Adrenal gland (tissue), 12 donors: Measurements from ENCODE around the gene MORN4. TPM values are rescaled to one million over a fixed set of nuclear protein-coding genes. Genes with fewer than 3 reads are reported as not detected.
A peak's percentile ranks its signal among the peaks of the same experiment; 100 is the strongest.

Source experiments
- DNase-seq, 7 donors: peaks; one replicate each; pipeline ENCODE4 v3.0.0-alpha.2; 2019 to 2020
- H3K27ac ChIP-seq, 5 donors: fragments of 200-600 bp; sonication (generic) in 4 of 5; 1 replicate in 3 of 5; 2 replicates in 2 of 5; pipeline versions ENCODE4 v1.5.1 to v1.8.0; 2016 to 2020; ENCODE audit warnings: mild to moderate bottlenecking in 1 of 5
- H3K27me3 ChIP-seq: fragments of 200-600 bp; 2 replicates; pipeline ENCODE4 v1.8.0; 2021
- H3K36me3 ChIP-seq, 2 donors: fragments of 200-600 bp; replicated peaks in 1 of 2; 1 replicate in 1 of 2; 2 replicates in 1 of 2; pipeline versions ENCODE4 v1.5.1 to v1.8.0; 2018 to 2022
- H3K4me1 ChIP-seq, 2 donors: fragments of 200-600 bp; replicated peaks in 1 of 2; 1 replicate in 1 of 2; 2 replicates in 1 of 2; pipeline versions ENCODE4 v1.5.1 to v1.8.0; 2018 to 2021
- H3K4me3 ChIP-seq, 4 donors: fragments of 200-600 bp; sonication (generic) in 3 of 4; one replicate each; pipeline ENCODE4 v1.5.1; 2016 to 2018
- H3K9me3 ChIP-seq, 3 donors: fragments of 200-600 bp; sonication (generic) in 1 of 3; replicated peaks in 1 of 3; 1 replicate in 2 of 3; 2 replicates in 1 of 3; pipeline versions ENCODE4 v1.5.1 to v1.8.0; 2016 to 2021
- POLR2A ChIP-seq, 2 donors: fragments of 450-650 bp; IDR thresholded peaks; one replicate each; pipeline ENCODE4 v1.6.1; 2017; ENCODE audit warnings: antibody characterized with exemption in 2 of 2, mild to moderate bottlenecking in 2 of 2, moderate library complexity in 1 of 2
- WGBS, 4 donors: extraction: QIAGEN DNeasy Blood & Tissue Kit in 2 of 4; methylation state at CpG; one replicate each; pipeline versions ENCODE4 v1.1.5 to v1.1.7; 2013 to 2017; 5-methylcytosine and 5-hydroxymethylcytosine counted together
- intact Hi-C, 2 donors: fragments of 100-400 bp; cut with DNase I; formaldehyde crosslinking; loops; one replicate each; pipeline versions ENCODE4 v1.14.1 to v1.15.0; 2022 to 2023
- polyA plus RNA-seq, 3 donors: library from polyadenylated mRNA; stranded (reverse); fragments of 200-250 nt in 2 of 3; fragments of 350-450 nt in 1 of 3; fragmentation: Illumina TruSeq in 1 of 3; extraction: RNeasy Lipid Tissue Mini Kit (QIAGEN cat#74804) in 1 of 3; gene quantifications; one replicate each; pipeline ENCODE4 v1.2.3, GENCODE V29; 2013 to 2014
- total RNA-seq, 9 donors: library from RNA; depleted of rRNA in 4 of 9; stranded (reverse); fragments of >200 nt in 4 of 9; fragments of 120-200 nt in 1 of 9; fragmentation: NEBNext Ultra II Directional in 1 of 9; extraction: Animal tissue kit (Norgen Biotek cat#: 25700) in 1 of 9; gene quantifications; one replicate each; pipeline versions ENCODE4 v1.1.0 to v1.2.4, GENCODE V29; 2013 to 2023
- TF ChIP-seq, protein P1 (sequence below), 6 experiments: fragments of 450-650 bp in 4 of 6; fragments of 200-600 bp in 2 of 6; sonication (generic) in 1 of 6; IDR thresholded peaks; 1 replicate in 5 of 6; 2 replicates in 1 of 6; pipeline versions ENCODE4 v1.5.1 to v1.8.0; 2016 to 2021; ENCODE audit warnings: antibody characterized with exemption in 6 of 6, mild to moderate bottlenecking in 2 of 6, moderate library complexity in 1 of 6
- donor health status: healthy with polysubstance abuse.
- donor health status: Bipolar disorder and iron deficiency.
- donor health status: DM: yes; HTN: yes; CAD: no.
- donor health status: DM: no; HTN: no; CAD: no.
- donor health status: DM: no; HTN: no; CAD: no.
- donor health status: DM: yes; HTN: yes; CAD: no.

Gene MORN4
- total and polyA plus RNA-seq, 12 donors, result 1.6 to 15.0 (median 8.0) TPM

DNA sequence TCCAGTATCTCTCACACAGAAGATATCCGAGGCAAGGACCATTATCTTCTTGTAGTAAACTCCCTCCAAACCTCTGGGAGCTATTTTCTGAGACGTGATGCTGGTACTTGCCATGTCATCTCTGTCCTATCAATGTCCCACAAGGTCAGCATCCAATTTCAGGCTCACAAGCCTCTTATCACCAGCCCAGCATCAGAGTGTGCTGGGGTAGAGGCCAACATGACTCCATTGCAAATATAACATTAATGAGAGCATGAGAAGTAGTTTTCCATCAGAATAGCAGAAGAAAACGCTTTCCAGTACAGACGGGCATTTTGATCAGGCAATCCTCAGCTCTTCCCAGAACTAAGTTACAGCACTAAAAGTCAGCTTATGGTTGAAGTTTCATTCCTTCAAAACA is 5.6 kb downstream of the MORN4 start:
- TF ChIP-seq POLR2A (IDR thresholded peaks at IDR 0.05), result no peak
- TF ChIP-seq, protein P1, sequence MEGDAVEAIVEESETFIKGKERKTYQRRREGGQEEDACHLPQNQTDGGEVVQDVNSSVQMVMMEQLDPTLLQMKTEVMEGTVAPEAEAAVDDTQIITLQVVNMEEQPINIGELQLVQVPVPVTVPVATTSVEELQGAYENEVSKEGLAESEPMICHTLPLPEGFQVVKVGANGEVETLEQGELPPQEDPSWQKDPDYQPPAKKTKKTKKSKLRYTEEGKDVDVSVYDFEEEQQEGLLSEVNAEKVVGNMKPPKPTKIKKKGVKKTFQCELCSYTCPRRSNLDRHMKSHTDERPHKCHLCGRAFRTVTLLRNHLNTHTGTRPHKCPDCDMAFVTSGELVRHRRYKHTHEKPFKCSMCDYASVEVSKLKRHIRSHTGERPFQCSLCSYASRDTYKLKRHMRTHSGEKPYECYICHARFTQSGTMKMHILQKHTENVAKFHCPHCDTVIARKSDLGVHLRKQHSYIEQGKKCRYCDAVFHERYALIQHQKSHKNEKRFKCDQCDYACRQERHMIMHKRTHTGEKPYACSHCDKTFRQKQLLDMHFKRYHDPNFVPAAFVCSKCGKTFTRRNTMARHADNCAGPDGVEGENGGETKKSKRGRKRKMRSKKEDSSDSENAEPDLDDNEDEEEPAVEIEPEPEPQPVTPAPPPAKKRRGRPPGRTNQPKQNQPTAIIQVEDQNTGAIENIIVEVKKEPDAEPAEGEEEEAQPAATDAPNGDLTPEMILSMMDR (IDR thresholded peaks at IDR 0.05), result no peak
- peaks cover 0 to 4% of the 10 kb centered on the region in 2 donors for H3K4me1 ChIP-seq
- peak in 1 of 7 donors; percentile 29 for DNase-seq
- WGBS, 4 donors, result 55 to 78% (median 59%) methylated on average over 4 of the region's 4 CpGs
- no peaks in the 10 kb centered on the region for H3K36me3 ChIP-seq
- H3K9me3 ChIP-seq, result no peaks in the 10 kb centered on the region
- intact Hi-C loops, result no loop called here
- H3K4me3 ChIP-seq, result no peak overlapping the region
- H3K27me3 ChIP-seq, result no peaks in the 10 kb centered on the region
- no peak overlapping the region for H3K27ac ChIP-seq

- H3K4me1 ChIP-seq, result no peaks in the 10 kb centered on the region
- H3K36me3 ChIP-seq, result no peaks in the 10 kb centered on the region
- 70 to 83% (median 81%) methylated on average over 1 of the region's 1 CpG for WGBS, 4 donors
- H3K4me3 ChIP-seq, result no peak overlapping the region
- H3K27me3 ChIP-seq, result no peaks in the 10 kb centered on the region
- H3K27ac ChIP-seq, result no peak overlapping the region
- H3K9me3 ChIP-seq, result no peaks in the 10 kb centered on the region
- TF ChIP-seq, protein P1 (IDR thresholded peaks at IDR 0.05), result no peak
- TF ChIP-seq POLR2A (IDR thresholded peaks at IDR 0.05), result no peak
- DNase-seq, result no peak
- intact Hi-C loops, result no loop called here
Observed at GRCh38 chr10:97623277-97623676, 10.0 kb downstream of the MORN4 start.

GRCh38 chr10:97618733-97619132 is 14.6 kb downstream of the MORN4 start:
- DNase-seq, result no peak
- Histone ChIP-seq H3K27ac (no peak overlapping the region), H3K27me3 (no peaks in the 10 kb centered on the region), H3K9me3 (no peaks in the 10 kb centered on the region), H3K36me3 (no peaks in the 10 kb centered on the region), H3K4me3 (no peak overlapping the region), H3K4me1 (no peaks in the 10 kb centered on the region)
- 94 to 97% (median 95%) methylated on average over 3 to 4 of the region's 4 CpGs for WGBS, 4 donors
- intact Hi-C loops, result no loop called here
- no peak for TF ChIP-seq POLR2A (IDR thresholded peaks at IDR 0.05)
- TF ChIP-seq, protein P1 (IDR thresholded peaks at IDR 0.05), result no peak

DNA sequence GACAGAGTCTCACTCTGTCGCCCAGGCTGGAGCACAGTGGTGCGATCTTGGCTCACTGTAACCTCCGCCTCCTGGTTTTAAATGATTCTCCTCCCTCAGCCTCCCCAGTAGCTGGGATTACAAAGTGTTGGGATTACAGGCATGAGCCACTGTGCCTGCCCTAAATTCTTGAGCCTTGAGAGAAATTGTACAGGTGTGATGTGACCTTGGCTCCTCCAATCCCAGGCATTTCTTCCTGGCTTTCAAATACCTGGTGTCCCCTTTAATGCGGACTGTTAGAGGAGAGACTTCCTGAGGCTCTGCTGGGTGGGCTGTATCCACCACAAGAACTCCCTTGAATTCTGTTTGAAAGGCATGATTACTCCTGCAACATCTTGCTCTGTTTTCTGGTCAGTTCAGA is 15.0 kb downstream of the MORN4 start:
- no peaks in the 10 kb centered on the region for H3K9me3 ChIP-seq
- H3K4me1 ChIP-seq, result no peaks in the 10 kb centered on the region
- DNase-seq, result no peak
- intact Hi-C loops, result no loop called here
- no peak overlapping the region for H3K4me3 ChIP-seq
- WGBS, 4 donors, result 90 to 100% (median 94%) methylated on average over 4 of the region's 4 CpGs
- H3K27me3 ChIP-seq, result no peaks in the 10 kb centered on the region
- TF ChIP-seq, protein P1 (IDR thresholded peaks at IDR 0.05), result no peak
- no peak for TF ChIP-seq POLR2A (IDR thresholded peaks at IDR 0.05)
- no peaks in the 10 kb centered on the region for H3K36me3 ChIP-seq
- H3K27ac ChIP-seq, result no peak overlapping the region
